DND-41 (cell line): Measurements from ENCODE around the gene GAD1.

Experiments used
- ATAC-seq: fragments of 200-7000 bp; cut with Tn5 transposase; 3 replicates; pipeline ENCODE4 v1.9.1; 2021; ENCODE audit warnings: low read depth; ENCODE audit not compliant: insufficient read depth
- DNase-seq: peaks from one replicate; pipeline ENCODE4 v3.0.0-alpha.2; 2020
- H2AFZ ChIP-seq: 2 replicates; pipeline ENCODE4 v1.6.0; 2012; ENCODE audit warnings: low read depth, low read length
- H3K27ac ChIP-seq: 2 replicates; pipeline ENCODE4 v1.5.1; 2012; ENCODE audit warnings: low read length, inconsistent platforms
- H3K27me3 ChIP-seq: fragments of 200-600 bp; sonication (generic); 2 replicates; pipeline ENCODE4 v1.6.0; 2012; ENCODE audit warnings: low read length, mild to moderate bottlenecking, inconsistent platforms; ENCODE audit not compliant: insufficient read depth, poor library complexity
- H3K36me3 ChIP-seq: 2 replicates; pipeline ENCODE4 v1.5.1; 2012; ENCODE audit warnings: low read length, inconsistent platforms; ENCODE audit not compliant: insufficient read depth
- H3K4me1 ChIP-seq: 2 replicates; pipeline ENCODE4 v1.5.1; 2012; ENCODE audit warnings: mild to moderate bottlenecking, low read length; ENCODE audit not compliant: insufficient read depth
- H3K4me2 ChIP-seq: 2 replicates; pipeline ENCODE4 v1.6.0; 2012; ENCODE audit warnings: mild to moderate bottlenecking, moderate library complexity, low read length, inconsistent platforms; ENCODE audit not compliant: insufficient read depth
- H3K4me3 ChIP-seq, 2 experiments: fragments of 200-600 bp in 1 of 2; shearing (Covaris generic) in 1 of 2; 2 replicates each; pipeline ENCODE4 v1.5.1; 2012 to 2016; ENCODE audit warnings: inconsistent platforms in 2 of 2, low read length in 2 of 2, mild to moderate bottlenecking in 2 of 2, low read depth in 1 of 2, moderate library complexity in 1 of 2
- H3K79me2 ChIP-seq: 2 replicates; pipeline ENCODE4 v1.6.0; 2012; ENCODE audit warnings: low read length, inconsistent platforms; ENCODE audit not compliant: insufficient read depth
- H3K9ac ChIP-seq: 2 replicates; pipeline ENCODE4 v1.6.0; 2012; ENCODE audit warnings: low read depth, mild to moderate bottlenecking, inconsistent platforms, low read length, moderate library complexity
- H3K9me3 ChIP-seq: 2 replicates; pipeline ENCODE4 v1.5.1; 2012; ENCODE audit warnings: low read length, moderate library complexity, mild to moderate bottlenecking, inconsistent platforms; ENCODE audit not compliant: insufficient read depth, severe bottlenecking
- H4K20me1 ChIP-seq: 2 replicates; pipeline ENCODE4 v1.6.0; 2012; ENCODE audit warnings: low read length; ENCODE audit not compliant: insufficient read depth
- CTCF ChIP-seq: IDR thresholded peaks from 2 replicates; pipeline ENCODE4 v1.5.1; 2012; ENCODE audit warnings: borderline replicate concordance, low read length, moderate library complexity, mild to moderate bottlenecking; ENCODE audit not compliant: poor library complexity, severe bottlenecking; ENCODE audit errors: extremely low read depth
- EZH2 ChIP-seq: IDR thresholded peaks from 3 replicates; pipeline ENCODE4 v1.6.1; 2012; ENCODE audit warnings: borderline replicate concordance, low read depth, mild to moderate bottlenecking, moderate library complexity, low read length, inconsistent platforms; ENCODE audit not compliant: severe bottlenecking

GAD1 gene

GRCh38 chr2:170885130-170885791, 68.6 kb downstream of the GAD1 start:
- Histone ChIP-seq H3K4me3 (no peak overlapping the region), H3K27ac (no peak overlapping the region), H3K4me2 (no peak overlapping the region), H3K9ac (no peak overlapping the region), H3K27me3 (no peaks in the 10 kb centered on the region), H3K4me1 (no peaks in the 10 kb centered on the region), H4K20me1 (no peaks in the 10 kb centered on the region), H3K79me2 (no peaks in the 10 kb centered on the region), H3K36me3 (no peaks in the 10 kb centered on the region), H3K9me3 (no peaks in the 10 kb centered on the region), H2AFZ (no peak overlapping the region)
- no peak for ATAC-seq
- DNase-seq: no peak
- TF ChIP-seq CTCF: no peak
- no peak for TF ChIP-seq EZH2

- Histone ChIP-seq H3K4me2 (no peak overlapping the region), H3K36me3 (no peaks in the 10 kb centered on the region), H3K9ac (no peak overlapping the region), H3K79me2 (no peaks in the 10 kb centered on the region), H3K27me3 (no peaks in the 10 kb centered on the region), H3K9me3 (no peaks in the 10 kb centered on the region), H3K4me3 (no peak overlapping the region), H2AFZ (no peak overlapping the region), H4K20me1 (no peaks in the 10 kb centered on the region), H3K27ac (no peak overlapping the region), H3K4me1 (no peaks in the 10 kb centered on the region)
- TF ChIP-seq CTCF (no peak), EZH2 (no peak)
- ATAC-seq: no peak; the same call in 2 of the 3 replicates
- DNase-seq: no peak
These were observed 69.7 kb downstream of the GAD1 start for GRCh38 chr2:170886386-170886785.

- Histone ChIP-seq H3K27ac (no peak overlapping the region), H3K36me3 (no peaks in the 10 kb centered on the region), H4K20me1 (no peaks in the 10 kb centered on the region), H3K9me3 (no peaks in the 10 kb centered on the region), H3K4me2 (no peak overlapping the region), H3K4me1 (no peaks in the 10 kb centered on the region), H3K27me3 (no peaks in the 10 kb centered on the region), H3K4me3 (no peak overlapping the region), H3K9ac (no peak overlapping the region), H3K79me2 (no peaks in the 10 kb centered on the region), H2AFZ (no peak overlapping the region)
- no peak for ATAC-seq
- no peak for DNase-seq
- no peak for TF ChIP-seq CTCF
- TF ChIP-seq EZH2: no peak
These were observed 70.8 kb downstream of the GAD1 start for GRCh38 chr2:170887496-170887895.

GRCh38 chr2:170887896-170888295, 71.2 kb downstream of the GAD1 start:
- Histone ChIP-seq H3K27me3 (no peaks in the 10 kb centered on the region), H3K4me2 (no peak overlapping the region), H3K4me1 (no peaks in the 10 kb centered on the region), H2AFZ (no peak overlapping the region), H3K79me2 (no peaks in the 10 kb centered on the region), H3K27ac (no peak overlapping the region), H3K9me3 (no peaks in the 10 kb centered on the region), H4K20me1 (no peaks in the 10 kb centered on the region), H3K4me3 (no peak overlapping the region), H3K9ac (no peak overlapping the region), H3K36me3 (no peaks in the 10 kb centered on the region)
- TF ChIP-seq CTCF (no peak), EZH2 (no peak)
- ATAC-seq: no peak
- DNase-seq: no peak
